ENCODE data around the gene TULP3.
A peak's percentile ranks its signal among the peaks of the same experiment; 100 is the strongest.

The TULP3 gene

GRCh38 chr12:2845280-2845679, 45.4 kb upstream of the TULP3 start (continued):
- 0 out of 2 replicates have a peak, but pooled peaks have one; percentile 8 for TF ChIP-seq PATZ1 (tag by site-specific recombination; IDR thresholded peaks at IDR 0.05)
- peak; percentile 72 for TF ChIP-seq GLIS1 (tag by site-specific recombination; IDR thresholded peaks at IDR 0.05)
- TF ChIP-seq WT1 (tag by site-specific recombination; IDR thresholded peaks at IDR 0.05) = no peak
- TF ChIP-seq, protein P1, sequence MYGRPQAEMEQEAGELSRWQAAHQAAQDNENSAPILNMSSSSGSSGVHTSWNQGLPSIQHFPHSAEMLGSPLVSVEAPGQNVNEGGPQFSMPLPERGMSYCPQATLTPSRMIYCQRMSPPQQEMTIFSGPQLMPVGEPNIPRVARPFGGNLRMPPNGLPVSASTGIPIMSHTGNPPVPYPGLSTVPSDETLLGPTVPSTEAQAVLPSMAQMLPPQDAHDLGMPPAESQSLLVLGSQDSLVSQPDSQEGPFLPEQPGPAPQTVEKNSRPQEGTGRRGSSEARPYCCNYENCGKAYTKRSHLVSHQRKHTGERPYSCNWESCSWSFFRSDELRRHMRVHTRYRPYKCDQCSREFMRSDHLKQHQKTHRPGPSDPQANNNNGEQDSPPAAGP (tag by site-specific recombination; IDR thresholded peaks at IDR 0.05) = no peak

GRCh38 chr12:2851931-2852330, 38.8 kb upstream of the TULP3 start:
- TF ChIP-seq ZNF518A (tag by site-specific recombination; conservative IDR thresholded peaks at IDR 0.05; ENCODE audit: low read depth) (no peak), ZNF138 (tag by site-specific recombination; IDR thresholded peaks at IDR 0.05; ENCODE audit: borderline replicate concordance) (no peak), ZNF214 (tag by site-specific recombination; IDR thresholded peaks at IDR 0.05; ENCODE audit: borderline replicate concordance) (no peak), ZNF112 (tag by site-specific recombination; IDR thresholded peaks at IDR 0.05) (no peak), ZNF610 (tag by site-specific recombination; IDR thresholded peaks at IDR 0.05; ENCODE audit: borderline replicate concordance) (no peak), ZNF600 (tag by site-specific recombination; IDR thresholded peaks at IDR 0.05) (no peak)
- Histone ChIP-seq H3K4me1 (ENCODE audit: control insufficient read depth, insufficient read depth, low read length) (no peaks in the 10 kb centered on the region), H3K4me3 (ENCODE audit: low read depth, low read length) (no peak overlapping the region), H3K9me3 (ENCODE audit: control insufficient read depth, insufficient read depth, low read depth, low read length) (no peaks in the 10 kb centered on the region), H3K36me3 (ENCODE audit: control insufficient read depth in 2 of 2, insufficient read depth in 1 of 2, low read length in 2 of 2) (peaks cover 0 to 2% of the 10 kb centered on the region in 2 experiments; a peak in 2 of 3 replicates), H3K27ac (ENCODE audit: extremely low read depth, low read depth, low read length) (no peak overlapping the region)
- ChIA-PET CTCF (interaction anchor here (0.7 to 1.4 kb wide), 4 partner anchors 9 to 459 kb away, joined by 3 to 10 read pairs (median 4); no protein-coding TSS in a partner anchor), POLR2A (no interaction called here)

DNA sequence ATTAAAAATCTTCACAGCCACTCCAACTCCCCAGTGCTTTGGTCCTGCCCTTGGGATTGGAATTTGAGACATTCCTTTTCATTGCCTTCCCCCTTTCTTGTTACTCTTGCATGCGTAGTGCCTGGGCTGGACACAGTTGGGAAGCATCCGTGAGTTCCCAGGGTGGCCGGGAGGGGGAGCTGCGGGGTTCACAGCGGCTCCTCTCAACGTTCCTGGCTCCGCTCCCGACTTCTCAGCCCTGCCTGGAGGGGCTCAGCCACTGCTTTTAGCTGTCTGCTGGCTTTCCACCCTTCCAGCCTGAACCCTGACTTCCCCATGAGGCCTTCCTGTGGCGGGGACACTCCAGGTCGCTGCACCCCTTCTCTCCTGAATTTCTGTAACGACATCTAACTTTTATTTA, 37.1 kb upstream of the TULP3 start:
- Histone ChIP-seq H3K36me3 (ENCODE audit: control insufficient read depth in 2 of 2, insufficient read depth in 1 of 2, low read length in 2 of 2) (peaks cover 2 to 16% of the 10 kb centered on the region in 2 experiments), H3K9me3 (ENCODE audit: control insufficient read depth, insufficient read depth, low read depth, low read length) (no peaks in the 10 kb centered on the region), H3K27ac (ENCODE audit: extremely low read depth, low read depth, low read length) (no peak overlapping the region), H3K4me3 (ENCODE audit: low read depth, low read length) (no peak overlapping the region), H3K4me1 (ENCODE audit: control insufficient read depth, insufficient read depth, low read length) (no peaks in the 10 kb centered on the region)
- ChIA-PET POLR2A (interaction anchor here (1.0 to 1.7 kb wide), 3 partner anchors 8 to 37 kb away, joined by 4 to 7 read pairs (median 6); partner anchors contain the start of gene TULP3), CTCF (interaction anchor here (0.6 to 2.2 kb wide), 26 partner anchors 8 to 302 kb away, joined by 3 to 20 read pairs (median 4); no protein-coding TSS in a partner anchor)
- peak; percentile 36; the same call in 1 of the 2 replicates for TF ChIP-seq ZNF654 (tag by site-specific recombination; IDR thresholded peaks at IDR 0.05; ENCODE audit: low read depth)
- 0 out of 2 replicates have a peak, but pooled peaks have one; percentile 38 for TF ChIP-seq ZNF24 (tag by site-specific recombination; IDR thresholded peaks at IDR 0.05)
- TF ChIP-seq KLF8 (tag by site-specific recombination; IDR thresholded peaks at IDR 0.05) = no peak
- no peak for TF ChIP-seq ZBTB8A (tag by site-specific recombination; IDR thresholded peaks at IDR 0.05)
- TF ChIP-seq, protein P2, sequence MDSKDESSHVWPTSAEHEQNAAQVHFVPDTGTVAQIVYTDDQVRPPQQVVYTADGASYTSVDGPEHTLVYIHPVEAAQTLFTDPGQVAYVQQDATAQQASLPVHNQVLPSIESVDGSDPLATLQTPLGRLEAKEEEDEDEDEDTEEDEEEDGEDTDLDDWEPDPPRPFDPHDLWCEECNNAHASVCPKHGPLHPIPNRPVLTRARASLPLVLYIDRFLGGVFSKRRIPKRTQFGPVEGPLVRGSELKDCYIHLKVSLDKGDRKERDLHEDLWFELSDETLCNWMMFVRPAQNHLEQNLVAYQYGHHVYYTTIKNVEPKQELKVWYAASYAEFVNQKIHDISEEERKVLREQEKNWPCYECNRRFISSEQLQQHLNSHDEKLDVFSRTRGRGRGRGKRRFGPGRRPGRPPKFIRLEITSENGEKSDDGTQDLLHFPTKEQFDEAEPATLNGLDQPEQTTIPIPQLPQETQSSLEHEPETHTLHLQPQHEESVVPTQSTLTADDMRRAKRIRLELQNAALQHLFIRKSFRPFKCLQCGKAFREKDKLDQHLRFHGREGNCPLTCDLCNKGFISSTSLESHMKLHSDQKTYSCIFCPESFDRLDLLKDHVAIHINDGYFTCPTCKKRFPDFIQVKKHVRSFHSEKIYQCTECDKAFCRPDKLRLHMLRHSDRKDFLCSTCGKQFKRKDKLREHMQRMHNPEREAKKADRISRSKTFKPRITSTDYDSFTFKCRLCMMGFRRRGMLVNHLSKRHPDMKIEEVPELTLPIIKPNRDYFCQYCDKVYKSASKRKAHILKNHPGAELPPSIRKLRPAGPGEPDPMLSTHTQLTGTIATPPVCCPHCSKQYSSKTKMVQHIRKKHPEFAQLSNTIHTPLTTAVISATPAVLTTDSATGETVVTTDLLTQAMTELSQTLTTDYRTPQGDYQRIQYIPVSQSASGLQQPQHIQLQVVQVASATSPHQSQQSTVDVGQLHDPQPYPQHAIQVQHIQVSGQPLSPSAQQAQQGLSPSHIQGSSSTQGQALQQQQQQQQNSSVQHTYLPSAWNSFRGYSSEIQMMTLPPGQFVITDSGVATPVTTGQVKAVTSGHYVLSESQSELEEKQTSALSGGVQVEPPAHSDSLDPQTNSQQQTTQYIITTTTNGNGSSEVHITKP (tag by site-specific recombination; IDR thresholded peaks at IDR 0.05) = 0 out of 2 replicates have a peak, but pooled peaks have one; percentile 41
- TF ChIP-seq HIC1 (tag by site-specific recombination; IDR thresholded peaks at IDR 0.05) = no peak
- no peak for TF ChIP-seq ZNF658 (tag by site-specific recombination; IDR thresholded peaks at IDR 0.05)
